NCI-H1092 treated with DMSO at 0.1 percent for 48 hours (cell line): Measurements from ENCODE around the gene CELSR2.

ENCODE experiments used
- DNase-seq: peaks from one replicate; lab custom pipeline; 2025; lab: John Stamatoyannopoulos, UW

The CELSR2 gene

DNA sequence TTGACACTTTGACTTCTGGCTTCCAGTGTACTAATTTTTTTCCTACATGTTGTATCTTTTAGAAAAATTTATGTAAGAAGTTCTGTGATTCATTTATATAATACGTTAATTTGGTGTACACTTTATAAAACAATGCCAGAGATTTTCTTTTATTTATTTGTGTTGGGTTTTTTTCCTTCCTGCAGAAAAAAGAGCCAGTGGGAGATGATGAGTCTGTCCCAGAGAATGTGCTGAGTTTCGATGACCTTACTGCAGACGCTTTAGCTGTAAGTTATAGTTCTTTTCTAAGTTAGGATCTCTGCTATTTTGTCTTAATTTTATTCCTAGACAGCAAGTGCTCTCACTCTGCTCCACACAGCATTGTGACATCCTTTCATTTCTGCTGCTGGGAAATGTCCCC lies 21.2 kb upstream of the CELSR2 start:
- no peak for DNase-seq

DNA sequence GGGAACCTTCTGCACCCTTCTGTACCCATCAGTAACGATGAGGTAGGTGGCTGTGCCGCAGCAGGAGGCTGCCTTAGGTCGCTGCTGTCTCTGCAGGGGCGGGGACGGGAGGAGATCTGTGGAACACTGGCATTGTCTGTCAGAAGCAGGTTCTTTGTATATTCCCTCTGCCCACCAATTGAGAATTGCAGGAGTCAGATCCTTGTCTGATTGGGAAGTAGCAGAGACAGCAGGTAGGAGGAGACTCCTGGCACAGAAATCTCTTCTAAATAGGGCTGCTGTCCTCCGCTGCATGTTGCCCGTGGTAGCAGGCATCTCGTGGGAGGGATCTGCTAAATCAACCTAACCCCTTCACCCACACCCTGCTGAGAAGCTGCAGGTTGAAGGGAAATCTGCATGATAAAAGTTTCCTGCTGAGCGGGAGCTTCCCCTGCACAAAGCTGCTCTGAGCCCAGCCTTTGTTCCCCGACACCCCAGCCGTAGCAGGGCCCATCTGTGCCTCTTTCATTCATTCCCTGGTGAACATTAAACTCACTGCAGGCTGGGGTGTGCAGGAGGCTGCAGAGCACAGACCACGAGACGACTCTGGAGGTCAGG lies 19.7 kb upstream of the CELSR2 start:
- no peak for DNase-seq

DNA sequence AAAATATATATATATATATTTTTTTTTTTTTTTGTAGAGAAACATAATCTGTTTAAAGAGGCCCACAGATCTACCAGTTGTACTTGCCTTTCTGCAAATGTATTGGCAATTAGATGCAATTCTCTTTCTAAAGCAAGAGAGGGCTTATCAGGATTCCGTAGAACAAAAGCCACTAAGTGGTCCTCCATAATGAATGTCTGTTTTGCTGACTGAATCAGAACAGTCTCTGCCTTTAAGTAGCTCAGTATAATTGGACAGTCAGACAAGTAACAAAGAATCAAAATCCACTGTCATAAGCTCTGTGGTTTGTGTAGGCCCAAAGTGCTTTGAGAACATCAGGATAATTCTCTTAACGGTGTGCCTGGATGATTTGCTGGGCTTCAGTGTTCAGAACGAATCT lies 18.3 kb upstream of the CELSR2 start:
- no peak for DNase-seq

DNA sequence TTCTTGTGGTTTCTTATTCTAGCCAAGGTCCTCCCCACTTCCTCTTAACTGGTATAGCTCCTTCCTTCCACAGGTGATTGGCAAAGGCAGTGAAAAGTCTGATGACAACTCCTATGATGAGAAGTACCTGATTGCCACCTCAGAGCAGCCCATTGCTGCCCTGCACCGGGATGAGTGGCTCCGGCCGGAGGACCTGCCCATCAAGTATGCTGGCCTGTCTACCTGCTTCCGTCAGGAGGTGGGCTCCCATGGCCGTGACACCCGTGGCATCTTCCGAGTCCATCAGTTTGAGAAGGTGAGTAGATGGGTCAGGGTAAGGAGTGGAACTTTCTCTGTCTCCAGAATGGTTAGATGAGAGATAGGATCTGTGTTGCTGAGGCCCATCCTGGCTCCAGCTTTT lies 14.2 kb upstream of the CELSR2 start:
- DNase-seq: no peak

DNA sequence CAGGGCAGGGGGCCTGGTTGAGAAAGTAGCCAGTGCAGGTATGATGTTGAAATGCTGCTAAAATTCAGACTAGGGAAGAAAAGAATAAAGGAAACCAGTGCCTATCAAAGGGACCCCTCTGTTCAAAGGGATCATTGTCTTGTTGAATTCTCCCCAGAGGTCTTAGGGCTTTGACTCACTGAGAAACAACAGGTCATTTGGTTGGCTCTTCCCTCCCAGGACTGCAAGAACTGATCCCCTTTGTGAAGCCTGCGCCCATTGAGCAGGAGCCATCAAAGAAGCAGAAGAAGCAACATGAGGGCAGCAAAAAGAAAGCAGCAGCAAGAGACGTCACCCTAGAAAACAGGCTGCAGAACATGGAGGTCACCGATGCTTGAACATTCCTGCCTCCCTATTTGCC lies 11.8 kb upstream of the CELSR2 start:
- no peak for DNase-seq

DNA sequence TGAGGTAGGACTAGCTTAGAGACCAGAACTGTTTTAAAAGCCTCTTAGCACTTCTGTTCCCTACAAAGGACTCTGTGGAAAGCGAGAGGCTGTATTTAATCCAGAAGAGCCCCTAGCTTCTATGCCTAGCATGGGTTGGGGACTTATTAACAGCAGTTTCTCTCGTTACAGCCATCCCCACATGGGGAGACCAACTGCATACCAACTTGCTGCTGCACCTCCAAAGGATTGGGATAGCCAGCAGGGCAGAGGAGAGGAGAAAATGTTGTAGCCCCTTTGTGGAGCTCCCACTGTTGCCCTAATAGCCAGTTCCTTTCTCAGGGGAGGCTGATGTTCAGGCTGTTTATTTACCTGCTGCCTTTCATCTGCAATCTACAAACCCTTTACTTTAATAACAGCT lies 11.0 kb upstream of the CELSR2 start:
- no peak for DNase-seq

DNA sequence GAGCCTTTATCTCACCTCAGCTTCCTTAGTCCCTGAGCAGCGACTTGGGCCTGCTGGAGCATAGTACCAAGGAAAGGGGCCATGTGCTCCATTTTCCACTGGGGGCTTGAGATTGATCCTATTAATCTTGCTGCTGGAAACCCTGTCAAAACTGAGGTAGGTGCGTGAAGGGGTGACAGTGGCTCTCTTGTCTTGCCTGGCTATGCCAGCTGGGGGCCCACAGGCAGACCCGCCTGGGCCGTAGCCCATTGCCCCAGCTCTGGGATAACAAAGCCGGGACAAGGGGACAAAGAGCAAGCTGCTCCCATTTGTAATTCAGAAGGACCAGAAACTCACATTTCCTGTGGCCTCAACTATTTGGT lies 10.3 kb upstream of the CELSR2 start:
- no peak for DNase-seq

DNA sequence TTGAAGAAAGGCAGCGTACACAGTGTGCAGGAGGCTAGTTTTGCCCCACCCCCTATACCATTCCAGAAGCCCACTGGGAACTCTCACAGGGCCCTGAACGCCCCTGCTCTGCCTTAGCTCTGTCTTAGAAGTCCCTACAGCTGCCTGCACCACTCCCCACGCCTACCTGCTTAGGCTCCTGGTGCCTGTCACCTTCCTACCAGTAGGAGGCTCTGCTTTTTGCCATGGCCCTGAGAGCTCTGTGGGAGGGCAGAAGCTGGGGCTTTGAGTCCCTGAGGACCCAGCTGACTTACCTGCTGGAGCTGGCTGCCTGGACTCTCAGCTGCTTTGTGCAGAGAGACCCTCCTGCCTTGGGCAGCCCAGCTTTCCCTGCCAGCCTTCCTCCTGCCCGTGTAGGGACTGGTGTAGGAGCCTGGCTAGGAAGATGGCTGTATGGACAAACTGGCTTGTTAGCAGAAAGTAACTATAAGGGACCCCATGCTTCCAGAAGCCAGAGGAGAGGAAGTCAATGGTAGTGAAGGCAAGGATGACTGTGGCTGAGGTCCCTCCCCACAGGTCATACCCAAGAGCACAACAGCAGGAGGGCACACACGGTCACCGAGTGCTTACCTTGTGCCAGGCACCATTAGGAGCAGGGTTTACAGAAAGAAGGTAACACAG lies 9.8 kb upstream of the CELSR2 start:
- no peak for DNase-seq

DNA sequence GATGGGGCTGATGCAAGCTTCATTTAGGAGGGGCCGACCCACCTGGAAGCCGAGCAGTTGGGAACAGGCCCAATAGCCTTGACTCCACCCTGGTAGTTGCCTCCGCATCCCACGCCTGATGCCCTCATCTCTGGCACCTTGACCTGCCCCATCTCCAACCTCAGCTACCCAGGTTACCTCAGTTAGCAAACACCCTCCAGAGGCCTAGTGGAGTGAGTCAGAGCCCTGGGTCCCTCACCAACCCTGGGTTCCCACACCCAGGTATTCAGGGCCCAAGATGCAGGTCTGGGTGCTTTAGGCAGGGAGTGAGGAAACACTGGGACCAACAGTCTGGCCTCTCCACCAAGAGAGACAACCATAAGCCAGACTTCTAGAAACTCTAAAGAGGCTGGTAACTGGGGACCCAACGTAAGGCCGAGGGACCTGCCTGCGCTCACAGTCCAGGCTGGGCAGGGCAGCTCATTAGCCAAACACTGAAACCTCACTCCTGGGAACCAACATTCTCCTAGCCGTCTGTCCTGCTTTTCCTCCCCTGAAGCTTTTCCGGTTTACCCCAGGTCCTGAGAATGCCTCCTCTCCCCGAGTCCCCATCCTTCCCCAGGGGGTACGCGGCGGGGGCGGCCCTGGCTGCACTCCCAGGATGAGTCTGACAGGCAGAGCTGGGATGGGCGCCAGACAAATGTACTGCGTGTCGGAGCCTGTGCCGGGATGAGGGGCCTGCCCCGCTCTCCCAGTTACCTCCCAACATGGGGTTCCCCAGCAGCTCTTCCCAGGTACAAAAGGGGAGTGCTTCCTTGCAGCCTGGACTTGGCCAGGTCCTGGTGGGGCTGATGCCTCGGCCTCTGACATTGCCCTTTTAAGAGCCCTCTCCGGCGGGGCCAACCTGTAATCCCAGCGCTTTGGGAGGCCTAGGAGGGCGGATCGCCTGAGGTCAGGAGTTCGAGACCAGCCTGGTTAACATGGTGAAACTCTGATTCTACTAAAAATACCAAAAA lies 8.9 kb upstream of the CELSR2 start:
- no peak for DNase-seq

DNA sequence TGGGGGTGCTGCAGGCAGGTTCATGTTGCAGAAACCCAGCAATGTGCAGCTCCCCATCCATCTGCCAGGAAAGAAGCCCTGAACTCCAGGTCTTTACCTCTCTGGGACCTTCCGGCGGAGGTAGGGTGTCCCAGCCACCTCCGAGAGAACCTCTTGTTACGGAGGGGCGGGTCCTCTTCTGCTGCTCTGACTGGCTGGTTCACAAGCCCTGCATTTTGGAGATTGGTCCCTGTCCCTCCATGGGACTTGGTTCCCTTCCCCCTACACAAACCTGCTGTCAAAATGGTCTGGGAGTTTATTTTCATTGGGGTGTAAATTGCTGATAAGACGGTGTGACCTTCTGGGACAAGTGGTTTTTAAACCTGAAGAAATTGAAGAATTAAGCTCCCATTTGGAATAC lies 8.0 kb upstream of the CELSR2 start:
- DNase-seq: no peak

DNA sequence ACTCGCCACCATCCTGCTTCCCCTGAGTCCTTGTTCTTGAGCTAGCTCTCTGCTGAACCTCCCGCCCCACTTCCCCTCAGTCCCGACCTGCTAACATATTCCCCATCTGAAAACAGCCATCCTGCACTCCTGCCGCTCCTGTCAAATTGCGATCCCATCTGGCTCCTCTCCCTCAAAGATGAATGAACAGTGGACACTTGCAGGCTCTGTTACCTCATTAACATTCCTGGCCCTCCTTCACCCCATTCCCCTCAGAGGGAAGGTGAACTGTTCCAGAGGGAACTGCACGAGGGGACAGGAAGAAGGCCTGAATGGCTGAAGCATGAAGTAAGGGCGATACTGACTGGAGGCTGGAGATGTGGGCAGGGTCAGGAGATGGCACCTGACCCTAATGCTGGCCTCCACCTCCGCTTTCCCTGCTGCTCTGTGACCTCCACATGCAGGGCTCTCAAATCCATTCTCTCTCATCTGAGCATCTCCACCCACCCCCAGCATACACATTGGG lies 7.4 kb upstream of the CELSR2 start:
- no peak for DNase-seq

DNA sequence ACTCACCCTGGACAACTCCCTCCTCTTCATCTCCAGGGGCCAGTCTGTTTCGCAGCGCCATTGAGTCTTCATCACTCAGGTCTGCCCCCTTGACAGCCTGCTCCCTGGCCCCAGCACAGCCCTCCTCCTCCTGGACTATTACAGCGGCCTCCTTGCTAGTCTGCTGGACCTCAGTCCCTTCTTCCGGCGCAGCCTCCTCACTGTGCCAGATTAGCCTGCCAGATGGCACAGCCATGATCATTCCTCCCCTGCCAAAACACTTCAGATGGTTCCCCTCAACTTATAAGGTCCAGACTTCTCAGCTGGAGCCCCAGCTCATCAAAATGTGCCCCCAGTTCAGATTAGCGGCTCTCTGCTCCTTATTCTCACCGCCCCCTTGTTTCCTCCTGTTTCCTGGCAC lies 7.0 kb upstream of the CELSR2 start:
- DNase-seq: no peak

DNA sequence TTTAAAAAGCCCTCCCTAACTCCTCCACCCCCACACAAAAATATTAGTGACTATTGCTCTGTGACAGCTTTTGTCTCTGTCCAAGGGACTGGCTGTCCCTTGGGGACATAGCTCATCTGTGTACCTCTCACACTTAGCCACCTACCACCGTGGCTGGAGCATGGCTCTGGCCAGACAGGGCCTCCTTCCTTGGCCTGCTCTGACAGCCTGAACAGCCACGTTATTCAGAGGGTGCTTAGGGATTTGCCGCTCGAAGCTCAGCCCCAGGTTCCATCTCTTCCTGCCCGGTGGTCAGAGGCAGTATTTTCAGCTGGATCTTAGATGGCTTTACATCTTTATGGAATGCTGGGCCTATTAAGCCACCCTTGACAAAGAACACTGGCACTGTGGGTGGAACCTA lies 6.1 kb upstream of the CELSR2 start:
- no peak for DNase-seq

DNA sequence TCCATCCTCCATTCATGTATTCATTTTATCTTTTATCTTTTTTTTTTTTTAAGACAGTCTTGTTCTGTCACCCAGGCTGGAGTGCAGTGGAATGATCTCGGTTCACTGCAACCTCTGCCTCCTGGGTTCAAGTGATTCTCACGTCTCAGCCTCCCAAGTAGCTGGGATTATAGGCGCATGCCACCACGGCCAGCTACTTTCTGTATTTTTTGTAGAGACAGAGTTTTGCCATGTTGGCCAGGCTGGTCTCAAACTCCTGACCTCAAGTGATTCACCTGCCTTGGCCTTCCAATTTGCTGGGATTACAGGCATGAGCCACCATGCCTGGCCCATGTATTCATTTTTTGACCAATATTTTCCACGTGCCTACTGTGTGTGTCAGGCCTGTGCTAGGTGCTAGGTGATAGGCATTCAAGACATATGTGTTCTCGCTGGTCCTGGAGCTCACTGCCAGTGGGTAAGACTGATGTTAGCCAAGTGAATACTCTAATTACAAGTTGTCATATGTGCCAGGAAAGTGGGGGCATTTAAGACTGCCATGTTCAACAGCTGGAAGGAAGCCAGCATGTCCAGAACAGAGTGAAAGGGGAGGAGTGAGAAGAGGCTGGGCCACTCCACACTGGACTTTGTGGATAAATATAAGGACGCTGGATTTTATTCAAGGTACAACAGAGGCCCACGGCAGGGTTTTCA lies 5.3 kb upstream of the CELSR2 start:
- DNase-seq: no peak

DNA sequence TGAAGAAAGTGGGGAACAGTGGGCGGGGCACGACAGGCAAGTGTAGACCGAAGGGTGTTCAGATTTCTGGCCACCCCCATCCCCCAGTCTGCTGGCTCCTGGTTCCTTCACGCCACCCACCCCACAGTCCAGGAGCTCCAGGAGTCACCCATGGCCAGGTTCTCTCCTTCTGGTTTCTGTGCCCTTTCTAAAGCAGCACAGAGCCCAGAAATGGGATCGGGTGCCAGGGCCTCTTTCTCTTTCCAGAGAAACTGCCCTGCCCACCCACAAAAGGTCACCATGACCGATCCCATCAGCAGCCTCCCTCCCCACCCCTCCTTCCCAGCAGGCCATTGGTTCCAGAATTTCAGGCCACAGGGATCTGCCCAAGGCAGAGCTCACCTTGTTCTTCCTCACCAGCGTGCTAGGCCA lies 3.2 kb upstream of the CELSR2 start:
- no peak for DNase-seq

DNA sequence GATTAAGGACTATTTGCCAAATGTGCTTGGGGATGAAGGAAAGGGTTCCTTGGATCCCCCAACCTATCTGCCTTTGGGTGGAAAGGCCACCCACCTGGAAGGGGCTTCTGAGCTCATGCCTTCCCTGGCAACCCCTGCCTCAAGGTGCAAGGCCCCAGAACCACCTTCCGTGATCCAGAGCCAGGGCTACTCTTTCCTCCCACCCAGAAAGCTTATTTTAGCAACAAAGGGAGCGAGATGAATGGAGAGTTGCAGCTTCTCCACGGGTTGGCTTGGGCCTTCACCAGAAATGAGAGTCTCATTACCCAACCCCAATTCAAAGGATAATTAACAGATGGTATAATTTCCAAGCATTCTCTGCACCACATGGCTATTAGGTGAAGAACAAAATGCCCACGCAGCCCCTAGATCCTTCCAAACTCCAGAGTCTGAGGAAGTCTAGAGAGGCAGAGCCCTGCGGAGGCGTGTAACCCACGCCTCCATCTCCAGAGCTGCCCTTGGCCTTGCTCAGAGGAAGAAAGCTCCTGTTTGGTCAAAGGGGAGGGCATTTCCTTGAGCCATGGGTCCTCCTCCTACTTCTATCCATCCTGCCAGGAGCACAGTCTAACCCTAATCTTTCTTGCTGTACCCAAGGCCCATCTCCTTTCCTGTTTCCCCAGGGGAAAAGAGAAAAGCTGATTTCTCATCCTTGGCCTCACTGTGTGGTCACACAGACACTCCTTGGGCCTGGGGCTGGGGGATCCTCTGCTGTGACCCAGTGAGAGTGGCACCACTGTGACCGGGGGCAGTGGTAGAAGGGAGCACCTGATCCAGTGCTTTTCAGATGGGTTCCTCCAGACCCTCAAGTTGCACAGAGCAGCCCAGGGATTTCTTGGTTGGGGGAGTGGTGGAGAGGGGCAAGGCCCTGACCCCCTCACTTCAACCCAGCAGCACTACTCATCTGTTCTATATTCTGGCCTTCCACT lies 1.7 kb upstream of the CELSR2 start:
- DNase-seq: no peak

DNA sequence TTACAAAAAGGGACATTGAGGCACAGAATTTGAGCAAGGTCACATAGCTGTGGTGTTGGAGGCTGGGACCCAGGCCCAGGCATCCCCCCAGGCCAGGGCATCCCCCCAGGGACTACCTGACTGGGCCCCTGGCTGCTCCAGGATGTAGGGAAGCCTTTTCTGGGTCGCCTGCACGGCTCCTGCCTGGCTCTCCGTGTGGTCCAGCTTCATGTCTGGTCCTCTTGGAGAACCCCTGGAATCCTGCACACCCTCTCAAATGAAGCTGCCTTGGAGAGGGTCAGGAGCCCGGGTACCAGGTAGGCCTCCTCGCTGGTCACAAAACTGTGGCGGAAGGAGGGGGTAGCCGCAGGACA lies 919 bp upstream of the CELSR2 start:
- no peak for DNase-seq

DNA sequence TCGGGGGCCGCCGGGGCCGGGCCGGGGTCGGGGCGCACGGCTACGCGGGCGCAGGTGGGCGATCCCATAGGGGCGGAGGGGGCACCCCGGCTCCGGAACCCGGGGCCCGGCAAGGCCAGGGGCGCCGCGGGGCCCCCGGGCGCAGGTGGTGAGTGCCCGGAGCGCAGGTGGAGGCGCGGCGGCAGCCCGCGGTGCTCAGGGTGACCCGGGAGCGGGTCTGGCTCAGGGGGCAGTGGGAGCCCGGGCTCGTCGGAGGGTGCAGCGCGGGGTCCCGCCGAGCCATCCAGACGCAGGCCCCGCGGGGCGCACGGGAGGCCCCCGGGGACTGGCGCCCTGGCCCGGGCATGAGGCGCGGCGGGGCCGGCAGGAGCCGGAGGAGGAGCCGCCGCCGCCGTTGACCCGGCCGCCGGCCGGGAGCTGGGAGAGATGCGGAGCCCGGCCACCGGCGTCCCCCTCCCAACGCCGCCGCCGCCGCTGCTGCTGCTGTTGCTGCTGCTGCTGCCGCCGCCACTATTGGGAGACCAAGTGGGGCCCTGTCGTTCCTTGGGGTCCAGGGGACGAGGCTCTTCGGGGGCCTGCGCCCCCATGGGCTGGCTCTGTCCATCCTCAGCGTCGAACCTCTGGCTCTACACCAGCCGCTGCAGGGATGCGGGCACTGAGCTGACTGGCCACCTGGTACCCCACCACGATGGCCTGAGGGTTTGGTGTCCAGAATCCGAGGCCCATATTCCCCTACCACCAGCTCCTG lies 489 bp downstream of the CELSR2 start:
- no peak for DNase-seq

DNA sequence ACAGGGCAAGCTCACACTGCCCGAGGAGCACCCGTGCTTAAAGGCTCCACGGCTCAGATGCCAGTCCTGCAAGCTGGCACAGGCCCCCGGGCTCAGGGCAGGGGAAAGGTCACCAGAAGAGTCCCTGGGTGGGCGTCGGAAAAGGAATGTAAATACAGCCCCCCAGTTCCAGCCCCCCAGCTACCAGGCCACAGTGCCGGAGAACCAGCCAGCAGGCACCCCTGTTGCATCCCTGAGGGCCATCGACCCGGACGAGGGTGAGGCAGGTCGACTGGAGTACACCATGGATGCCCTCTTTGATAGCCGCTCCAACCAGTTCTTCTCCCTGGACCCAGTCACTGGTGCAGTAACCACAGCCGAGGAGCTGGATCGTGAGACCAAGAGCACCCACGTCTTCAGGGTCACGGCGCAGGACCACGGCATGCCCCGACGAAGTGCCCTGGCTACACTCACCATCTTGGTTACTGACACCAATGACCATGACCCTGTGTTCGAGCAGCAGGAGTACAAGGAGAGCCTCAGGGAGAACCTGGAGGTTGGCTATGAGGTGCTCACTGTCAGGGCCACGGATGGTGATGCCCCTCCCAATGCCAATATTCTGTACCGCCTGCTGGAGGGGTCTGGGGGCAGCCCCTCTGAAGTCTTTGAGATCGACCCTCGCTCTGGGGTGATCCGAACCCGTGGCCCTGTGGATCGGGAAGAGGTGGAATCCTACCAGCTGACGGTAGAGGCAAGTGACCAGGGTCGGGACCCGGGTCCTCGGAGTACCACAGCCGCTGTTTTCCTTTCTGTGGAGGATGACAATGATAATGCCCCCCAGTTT lies 1.3 kb downstream of the CELSR2 start:
- no peak for DNase-seq
